Fibroblast of lung (primary cell): ENCODE measurements around the gene SNX18. TPM values are rescaled to one million over a fixed set of nuclear protein-coding genes. Genes with fewer than 3 reads are reported as not detected.

Experiments
- DNase-seq, 2 donors: peaks; one replicate each; pipeline versions ENCODE4 v3.0.0 to v3.0.0-alpha.2; 2010; ENCODE audit warnings: low read depth in 2 of 2
- H2AFZ ChIP-seq: 2 replicates; pipeline ENCODE4 v1.5.1; 2012; ENCODE audit warnings: low read length, control low read depth, inconsistent platforms
- H3K27ac ChIP-seq: 2 replicates; pipeline ENCODE4 v1.5.1; 2011; ENCODE audit warnings: low read length, control low read depth; ENCODE audit not compliant: insufficient read depth
- H3K27me3 ChIP-seq: 2 replicates; pipeline ENCODE4 v1.5.1; 2011; ENCODE audit warnings: mild to moderate bottlenecking, low read length; ENCODE audit not compliant: control insufficient read depth, insufficient read depth
- H3K36me3 ChIP-seq: 2 replicates; pipeline ENCODE4 v1.5.1; 2011; ENCODE audit warnings: low read length; ENCODE audit not compliant: control insufficient read depth, insufficient read depth
- H3K4me1 ChIP-seq: 2 replicates; pipeline ENCODE4 v1.5.1; 2011; ENCODE audit warnings: low read length; ENCODE audit not compliant: control insufficient read depth, insufficient read depth; ENCODE audit errors: extremely low read depth
- H3K4me2 ChIP-seq: 2 replicates; pipeline ENCODE4 v1.5.1; 2011; ENCODE audit warnings: low read length, control low read depth; ENCODE audit not compliant: insufficient read depth; ENCODE audit errors: extremely low read depth
- H3K4me3 ChIP-seq, 4 experiments: fragments of 200-600 bp in 1 of 4; sonication (generic) in 1 of 4; replicated peaks in 1 of 4; 2 replicates each; pipeline ENCODE4 v1.5.1; 2011 to 2016; ENCODE audit warnings: low read length in 4 of 4, low read depth in 3 of 4, mild to moderate bottlenecking in 3 of 4, control low read depth in 2 of 4, inconsistent platforms in 1 of 4, mixed read lengths in 1 of 4; ENCODE audit not compliant: insufficient read depth in 1 of 4; ENCODE audit errors: control extremely low read depth in 1 of 4
- H3K79me2 ChIP-seq: 2 replicates; pipeline ENCODE4 v1.5.1; 2012; ENCODE audit warnings: mild to moderate bottlenecking, low read length, inconsistent platforms; ENCODE audit not compliant: control insufficient read depth, insufficient read depth
- H3K9ac ChIP-seq: 2 replicates; pipeline ENCODE4 v1.5.1; 2011; ENCODE audit warnings: mild to moderate bottlenecking, low read length, control low read depth; ENCODE audit not compliant: insufficient read depth
- H3K9me3 ChIP-seq: 2 replicates; pipeline ENCODE4 v1.5.1; 2012; ENCODE audit warnings: low read depth, low read length; ENCODE audit not compliant: control insufficient read depth, insufficient read depth
- H4K20me1 ChIP-seq: 2 replicates; pipeline ENCODE4 v1.5.1; 2011; ENCODE audit warnings: low read length; ENCODE audit not compliant: control insufficient read depth, insufficient read depth; ENCODE audit errors: extremely low read depth
- CTCF ChIP-seq, 2 donors: IDR thresholded peaks in 1 of 2; conservative IDR thresholded peaks in 1 of 2; 1 replicate in 1 of 2; 2 replicates in 1 of 2; pipeline ENCODE4 v1.5.1; 2011 to 2012; ENCODE audit warnings: low read length in 2 of 2, control low read depth in 1 of 2, inconsistent platforms in 1 of 2, low read depth in 1 of 2, mild to moderate bottlenecking in 1 of 2
- EZH2 ChIP-seq: IDR thresholded peaks from 2 replicates; pipeline ENCODE4 v1.5.1; 2012; ENCODE audit warnings: low read length, control low read depth, mild to moderate bottlenecking; ENCODE audit errors: missing control alignments
- polyA plus RNA-seq, 2 donors: library from polyadenylated mRNA; depleted of rRNA in 1 of 2; stranded (reverse) in 1 of 2; unstranded in 1 of 2; fragments of >200 nt; gene quantifications; 2 replicates each; pipeline ENCODE4 v1.2.1, GENCODE V29; 2011 to 2012; ENCODE audit warnings: missing spikeins in 1 of 2
- total RNA-seq: library from RNA; depleted of rRNA; stranded (reverse); fragments of >200 nt; gene quantifications from 2 replicates; pipeline ENCODE4 v1.2.1, GENCODE V29; 2014

Gene SNX18
- total and polyA plus RNA-seq, 2 donors (not counting 1 experiment from before 2014, with no cell fraction given), result 80.1 to 109 TPM

- peaks cover 99% of the 10 kb centered on the region for H3K79me2 ChIP-seq
- no peak overlapping the region for H2AFZ ChIP-seq
- no peak overlapping the region for H3K27ac ChIP-seq
- H4K20me1 ChIP-seq, result peaks cover 7% of the 10 kb centered on the region
- no peaks in the 10 kb centered on the region for H3K36me3 ChIP-seq
- no peaks in the 10 kb centered on the region for H3K27me3 ChIP-seq
- no peak overlapping the region for H3K4me2 ChIP-seq
- TF ChIP-seq CTCF (conservative IDR thresholded peaks at IDR 0.05 in 1 of 2, IDR thresholded peaks at IDR 0.05 in 1 of 2; ENCODE audit: low read depth in 1 of 2, low read length in 2 of 2) (no peak), EZH2 (no peak)
- no peaks in the 10 kb centered on the region for H3K9me3 ChIP-seq
- H3K4me1 ChIP-seq, result peaks cover 8% of the 10 kb centered on the region
- H3K9ac ChIP-seq, result no peak overlapping the region
- no peak for DNase-seq
- no peak overlapping the region for H3K4me3 ChIP-seq
Measured at GRCh38 chr5:54525692-54526091, 8.1 kb downstream of the SNX18 start.

- Histone ChIP-seq H3K27me3 (no peaks in the 10 kb centered on the region), H3K27ac (no peak overlapping the region), H3K36me3 (no peaks in the 10 kb centered on the region), H2AFZ (no peak overlapping the region), H3K79me2 (peaks cover 99% of the 10 kb centered on the region), H4K20me1 (peaks cover 7% of the 10 kb centered on the region), H3K4me2 (no peak overlapping the region), H3K9ac (no peak overlapping the region), H3K4me3 (no peak overlapping the region), H3K9me3 (no peaks in the 10 kb centered on the region), H3K4me1 (peaks cover 8% of the 10 kb centered on the region)
- no peak for TF ChIP-seq CTCF (conservative IDR thresholded peaks at IDR 0.05 in 1 of 2, IDR thresholded peaks at IDR 0.05 in 1 of 2; ENCODE audit: low read depth in 1 of 2, low read length in 2 of 2)
- TF ChIP-seq EZH2, result no peak
- DNase-seq, result no peak
Measured at GRCh38 chr5:54526604-54527288, 9.2 kb downstream of the SNX18 start.

GRCh38 chr5:54528633-54529209 lies 11.2 kb downstream of the SNX18 start:
- Histone ChIP-seq H3K4me2 (no peak overlapping the region), H3K79me2 (peaks cover 99% of the 10 kb centered on the region), H2AFZ (no peak overlapping the region), H3K36me3 (no peaks in the 10 kb centered on the region), H4K20me1 (peaks cover 8% of the 10 kb centered on the region), H3K27me3 (no peaks in the 10 kb centered on the region), H3K9ac (no peak overlapping the region), H3K27ac (no peak overlapping the region), H3K4me1 (peaks cover 10% of the 10 kb centered on the region), H3K9me3 (no peaks in the 10 kb centered on the region), H3K4me3 (no peak overlapping the region)
- TF ChIP-seq CTCF (conservative IDR thresholded peaks at IDR 0.05 in 1 of 2, IDR thresholded peaks at IDR 0.05 in 1 of 2; ENCODE audit: low read depth in 1 of 2, low read length in 2 of 2) (no peak), EZH2 (no peak)
- DNase-seq, result no peak
